Spinal cord (tissue), 10 donors: ENCODE measurements around the gene NTM. TPM values are rescaled to one million over a fixed set of nuclear protein-coding genes. Genes with fewer than 3 reads are reported as not detected.

Source experiments
- DNase-seq, 6 donors: peaks; one replicate each; pipeline versions ENCODE4 v3.0.0 to v3.0.0-alpha.2; 2013 to 2015; ENCODE audit warnings: low spot score in 6 of 6, low read depth in 4 of 6
- H3K27ac ChIP-seq: one replicate; pipeline ENCODE4 v1.5.1; 2013; ENCODE audit warnings: low read depth, low read length, control low read depth
- H3K27me3 ChIP-seq: one replicate; pipeline ENCODE4 v1.6.1; 2013; ENCODE audit warnings: low read length; ENCODE audit not compliant: control insufficient read depth, insufficient read depth
- H3K36me3 ChIP-seq: one replicate; pipeline ENCODE4 v1.6.1; 2013; ENCODE audit warnings: low read length; ENCODE audit not compliant: control insufficient read depth, insufficient read depth
- H3K4me1 ChIP-seq: one replicate; pipeline ENCODE4 v1.6.1; 2013; ENCODE audit warnings: low read length; ENCODE audit not compliant: control insufficient read depth, insufficient read depth
- H3K4me3 ChIP-seq: one replicate; pipeline ENCODE4 v1.5.1; 2013; ENCODE audit warnings: low read depth, low read length, control low read depth
- H3K9me3 ChIP-seq: one replicate; pipeline ENCODE4 v1.6.1; 2013; ENCODE audit warnings: low read length; ENCODE audit not compliant: control insufficient read depth, insufficient read depth
- WGBS: methylation state at CpG from one replicate; pipeline ENCODE4 v1.1.5; 2013; ENCODE audit warnings: missing lambda C conversion rate; ENCODE audit not compliant: insufficient coverage; 5-methylcytosine and 5-hydroxymethylcytosine counted together
- polyA plus RNA-seq, 2 donors: library from polyadenylated mRNA; unstranded; fragments of 120-200 nt; gene quantifications; one replicate each; pipeline ENCODE4 v1.2.1, GENCODE V29; 2013; ENCODE audit not compliant: insufficient read length in 2 of 2
- total RNA-seq, 2 donors: library from RNA; depleted of rRNA in 1 of 2; stranded (reverse); fragments of 120-200 nt in 1 of 2; fragments of >200 nt in 1 of 2; gene quantifications; one replicate each; pipeline versions ENCODE4 v1.2.3 to v1.2.4, GENCODE V29; 2013 to 2014
- donor health status: healthy.

Gene NTM
- total and polyA plus RNA-seq, 4 donors, result 69.3 to 181 (median 155) TPM

- WGBS, result 69% methylated on average over 5 of the region's 8 CpGs
- Histone ChIP-seq H3K4me1 (peaks cover 15% of the 10 kb centered on the region), H3K4me3 (no peak overlapping the region), H3K36me3 (no peaks in the 10 kb centered on the region), H3K9me3 (no peaks in the 10 kb centered on the region), H3K27ac (no peak overlapping the region), H3K27me3 (no peaks in the 10 kb centered on the region)
- peak in 2 of 6 donors; percentile 50 to 64 for DNase-seq
Observed at GRCh38 chr11:131543389-131544025, 173.1 kb downstream of the NTM start.

GRCh38 chr11:131544591-131544990, 174.2 kb downstream of the NTM start:
- Histone ChIP-seq H3K4me3 (no peak overlapping the region), H3K4me1 (peaks cover 14% of the 10 kb centered on the region), H3K36me3 (no peaks in the 10 kb centered on the region), H3K27me3 (no peaks in the 10 kb centered on the region), H3K9me3 (no peaks in the 10 kb centered on the region), H3K27ac (no peak overlapping the region)
- no peak for DNase-seq
- 80% methylated on average over 5 of the region's 9 CpGs for WGBS

GRCh38 chr11:131546218-131546895, 175.9 kb downstream of the NTM start:
- H3K9me3 ChIP-seq, result no peaks in the 10 kb centered on the region
- H3K4me3 ChIP-seq, result no peak overlapping the region
- 25% methylated on average over 8 of the region's 10 CpGs for WGBS
- peak overlapping the region; percentile 72 for H3K27ac ChIP-seq
- H3K4me1 ChIP-seq, result peaks cover 14% of the 10 kb centered on the region
- DNase-seq, result peak in 2 of 6 donors; percentile 54 to 68
- no peaks in the 10 kb centered on the region for H3K36me3 ChIP-seq
- no peaks in the 10 kb centered on the region for H3K27me3 ChIP-seq

- H3K27ac ChIP-seq, result no peak overlapping the region
Observed at GRCh38 chr11:131549099-131549498, 178.7 kb downstream of the NTM start.

GRCh38 chr11:131549770-131550169, 179.4 kb downstream of the NTM start:
- H3K4me3 ChIP-seq, result no peak overlapping the region
- no peak for DNase-seq
- no peaks in the 10 kb centered on the region for H3K36me3 ChIP-seq
- H3K27me3 ChIP-seq, result no peaks in the 10 kb centered on the region
- WGBS, result 79% methylated on average over 8 of the region's 8 CpGs
- H3K27ac ChIP-seq, result no peak overlapping the region
- H3K9me3 ChIP-seq, result no peaks in the 10 kb centered on the region
- peaks cover 11% of the 10 kb centered on the region for H3K4me1 ChIP-seq

More at GRCh38 chr11:131549099-131549498, 178.7 kb downstream of the NTM start:
- no CpG with 5 or more reads among the region's 2 CpGs for WGBS
- Histone ChIP-seq H3K27me3 (no peaks in the 10 kb centered on the region), H3K36me3 (no peaks in the 10 kb centered on the region), H3K9me3 (no peaks in the 10 kb centered on the region), H3K4me1 (peaks cover 11% of the 10 kb centered on the region), H3K4me3 (no peak overlapping the region)
- DNase-seq, result no peak

- H3K4me3 ChIP-seq, result no peak overlapping the region
- DNase-seq, result no peak
- WGBS, result no CpG with 5 or more reads among the region's 4 CpGs
- H3K4me1 ChIP-seq, result peaks cover 12% of the 10 kb centered on the region
- no peaks in the 10 kb centered on the region for H3K27me3 ChIP-seq
- H3K27ac ChIP-seq, result no peak overlapping the region
- H3K36me3 ChIP-seq, result no peaks in the 10 kb centered on the region
- no peaks in the 10 kb centered on the region for H3K9me3 ChIP-seq
Observed at GRCh38 chr11:131560287-131560686, 189.9 kb downstream of the NTM start.

GRCh38 chr11:131561501-131561900, 191.1 kb downstream of the NTM start:
- H3K36me3 ChIP-seq, result no peaks in the 10 kb centered on the region
- WGBS, result 40% methylated on average over 1 of the region's 4 CpGs
- no peak overlapping the region for H3K27ac ChIP-seq
- H3K4me3 ChIP-seq, result no peak overlapping the region
- H3K9me3 ChIP-seq, result no peaks in the 10 kb centered on the region
- H3K4me1 ChIP-seq, result peaks cover 20% of the 10 kb centered on the region
- no peaks in the 10 kb centered on the region for H3K27me3 ChIP-seq
- DNase-seq, result no peak

- Histone ChIP-seq H3K36me3 (no peaks in the 10 kb centered on the region), H3K27ac (no peak overlapping the region), H3K27me3 (no peaks in the 10 kb centered on the region), H3K4me1 (peaks cover 23% of the 10 kb centered on the region), H3K4me3 (no peak overlapping the region), H3K9me3 (no peaks in the 10 kb centered on the region)
- no peak for DNase-seq
- 71% methylated on average over 5 of the region's 5 CpGs for WGBS
Observed at GRCh38 chr11:131561972-131562371, 191.6 kb downstream of the NTM start.

GRCh38 chr11:131568318-131568717, 197.9 kb downstream of the NTM start:
- Histone ChIP-seq H3K9me3 (no peaks in the 10 kb centered on the region), H3K27ac (no peak overlapping the region), H3K4me3 (no peak overlapping the region), H3K4me1 (peaks cover 49% of the 10 kb centered on the region), H3K27me3 (no peaks in the 10 kb centered on the region), H3K36me3 (no peaks in the 10 kb centered on the region)
- WGBS, result no CpG with 5 or more reads among the region's 1 CpG
- DNase-seq, result no peak

GRCh38 chr11:131571571-131571970, 201.2 kb downstream of the NTM start:
- DNase-seq, result peak in 1 of 6 donors; percentile 49
- Histone ChIP-seq H3K4me3 (no peak overlapping the region), H3K4me1 (peaks cover 34% of the 10 kb centered on the region), H3K27ac (peak overlapping the region; percentile 51), H3K36me3 (no peaks in the 10 kb centered on the region), H3K27me3 (no peaks in the 10 kb centered on the region), H3K9me3 (no peaks in the 10 kb centered on the region)
- 40% methylated on average over 2 of the region's 4 CpGs for WGBS
